HuH-7 (cell line): ENCODE measurements around the gene PIP4P1.
"Not testable (repeated sequence)": the region's sequence is repeated elsewhere in the genome, so short reads cannot be mapped to it uniquely, and the experiment has no call there.

Source experiments
- DNase-seq: peaks from one replicate; pipeline ENCODE4 v3.0.0; 2011; ENCODE audit warnings: low spot score

The PIP4P1 gene

GRCh38 chr14:20476776-20477175 lies 15.5 kb upstream of the PIP4P1 start:
- no peak for DNase-seq

- DNase-seq, result no peak
Measured at GRCh38 chr14:20472536-20473169, 11.4 kb upstream of the PIP4P1 start.

GRCh38 chr14:20470603-20470901 lies 9.3 kb upstream of the PIP4P1 start:
- no peak for DNase-seq

- DNase-seq, result peak; percentile 26
Measured at GRCh38 chr14:20469890-20470602, 8.8 kb upstream of the PIP4P1 start.

- DNase-seq, result peak; percentile 94
Measured at GRCh38 chr14:20469242-20469889, 8.1 kb upstream of the PIP4P1 start, which contains the start of gene PNP. TSS of gene PNP (plus strand) at chr14:20469406. CDS start at chr14:20469525, 119 bp downstream.

- DNase-seq, result peak; percentile 18
Measured at GRCh38 chr14:20468764-20469241, 7.6 kb upstream of the PIP4P1 start.

- no peak for DNase-seq
Measured at GRCh38 chr14:20460458-20461224, 593 bp downstream of the PIP4P1 start.

GRCh38 chr14:20458031-20458789 lies 3.0 kb downstream of the PIP4P1 start:
- DNase-seq, result no peak

- no peak for DNase-seq
Measured at GRCh38 chr14:20456971-20457370, 4.3 kb downstream of the PIP4P1 start.

GRCh38 chr14:20455355-20456300 lies 5.6 kb downstream of the PIP4P1 start:
- peak; percentile 71 for DNase-seq

- DNase-seq, result peak; percentile 98
Measured at GRCh38 chr14:20454516-20455354, 6.5 kb downstream of the PIP4P1 start, which contains the start of the genes APEX1 and OSGEP. TSS of gene APEX1 (plus strand) at chr14:20455226. CDS start at chr14:20455646, 420 bp downstream. TSS of gene OSGEP (minus strand) at chr14:20454812. CDS start at chr14:20454683, 129 bp downstream.

- DNase-seq, result not testable (repeated sequence)
Measured at GRCh38 chr14:20452831-20453230, 8.4 kb downstream of the PIP4P1 start.

- DNase-seq, result no peak
Measured at GRCh38 chr14:20446889-20447288, 14.3 kb downstream of the PIP4P1 start.

GRCh38 chr14:20443650-20444049 lies 17.6 kb downstream of the PIP4P1 start:
- DNase-seq, result not testable (repeated sequence)

GRCh38 chr14:20441461-20441860 lies 19.8 kb downstream of the PIP4P1 start:
- DNase-seq, result no peak

- no peak for DNase-seq
Measured at GRCh38 chr14:20440882-20441281, 20.4 kb downstream of the PIP4P1 start.

GRCh38 chr14:20440465-20440864 lies 20.8 kb downstream of the PIP4P1 start:
- DNase-seq, result no peak

GRCh38 chr14:20438664-20439063 lies 22.6 kb downstream of the PIP4P1 start:
- DNase-seq, result no peak

GRCh38 chr14:20436363-20436755 lies 24.9 kb downstream of the PIP4P1 start:
- DNase-seq, result no peak
